Trophoblast cell (in vitro differentiated cells and primary cell): ENCODE results near the gene TMEM141.

ENCODE experiments used
- DNase-seq, 2 donors: peaks; one replicate each; pipeline ENCODE4 v3.0.0-alpha.2; 2016
- H2AFZ ChIP-seq: 2 replicates; pipeline ENCODE4 v1.6.1; 2013; ENCODE audit warnings: low read length, moderate library complexity, mild to moderate bottlenecking; ENCODE audit not compliant: insufficient read depth, poor library complexity
- H2AK5ac ChIP-seq: 2 replicates; pipeline ENCODE4 v1.6.1; 2013; ENCODE audit warnings: mild to moderate bottlenecking, low read length
- H2BK120ac ChIP-seq: 2 replicates; pipeline ENCODE4 v1.6.1; 2013; ENCODE audit warnings: low read length, mild to moderate bottlenecking, moderate library complexity; ENCODE audit not compliant: insufficient read depth, poor library complexity
- H2BK12ac ChIP-seq: 2 replicates; pipeline ENCODE4 v1.6.1; 2013; ENCODE audit warnings: mild to moderate bottlenecking, low read length, moderate library complexity
- H2BK5ac ChIP-seq: 2 replicates; pipeline ENCODE4 v1.6.1; 2013; ENCODE audit warnings: low read length, low read depth, moderate library complexity, mild to moderate bottlenecking; ENCODE audit not compliant: poor library complexity
- H3K14ac ChIP-seq: 2 replicates; pipeline ENCODE4 v1.6.1; 2013; ENCODE audit warnings: mild to moderate bottlenecking, low read length
- H3K18ac ChIP-seq: 2 replicates; pipeline ENCODE4 v1.6.1; 2013; ENCODE audit warnings: mild to moderate bottlenecking, low read length
- H3K23ac ChIP-seq: 2 replicates; pipeline ENCODE4 v1.6.1; 2013; ENCODE audit warnings: low read length
- H3K27ac ChIP-seq: 2 replicates; pipeline ENCODE4 v1.5.1; 2013; ENCODE audit warnings: low read depth, mild to moderate bottlenecking, inconsistent platforms, low read length, moderate library complexity
- H3K27me3 ChIP-seq: 2 replicates; pipeline ENCODE4 v1.6.1; 2013; ENCODE audit warnings: inconsistent platforms, mild to moderate bottlenecking, low read length, moderate library complexity; ENCODE audit not compliant: insufficient read depth
- H3K36me3 ChIP-seq, 2 experiments: 1 replicate in 1 of 2; 2 replicates in 1 of 2; pipeline ENCODE4 v1.6.1; 2013; ENCODE audit warnings: low read length in 2 of 2, mild to moderate bottlenecking in 2 of 2, moderate library complexity in 1 of 2; ENCODE audit not compliant: insufficient read depth in 2 of 2, control insufficient read depth in 1 of 2
- H3K4ac ChIP-seq: 2 replicates; pipeline ENCODE4 v1.6.1; 2013; ENCODE audit warnings: low read depth, mild to moderate bottlenecking, low read length, moderate library complexity
- H3K4me1 ChIP-seq, 2 experiments: 1 replicate in 1 of 2; 2 replicates in 1 of 2; pipeline ENCODE4 v1.6.1; 2013; ENCODE audit warnings: low read length in 2 of 2, mild to moderate bottlenecking in 2 of 2, moderate library complexity in 1 of 2; ENCODE audit not compliant: insufficient read depth in 2 of 2, control insufficient read depth in 1 of 2
- H3K4me2 ChIP-seq: 2 replicates; pipeline ENCODE4 v1.6.1; 2013; ENCODE audit warnings: inconsistent platforms, mild to moderate bottlenecking, low read length, moderate library complexity
- H3K4me3 ChIP-seq: 2 replicates; pipeline ENCODE4 v1.5.1; 2013; ENCODE audit warnings: mild to moderate bottlenecking, low read depth, low read length, inconsistent platforms
- H3K79me1 ChIP-seq: one replicate; pipeline ENCODE4 v1.6.1; 2013; ENCODE audit warnings: low read length
- H3K79me2 ChIP-seq: 2 replicates; pipeline ENCODE4 v1.6.1; 2013; ENCODE audit warnings: low read length, mild to moderate bottlenecking; ENCODE audit not compliant: control insufficient read depth, insufficient read depth, poor library complexity
- H3K9ac ChIP-seq: 2 replicates; pipeline ENCODE4 v1.6.1; 2013; ENCODE audit warnings: mild to moderate bottlenecking, low read length
- H3K9me3 ChIP-seq: 2 replicates; pipeline ENCODE4 v1.6.1; 2013; ENCODE audit warnings: low read depth, mild to moderate bottlenecking, control low read depth, inconsistent platforms, low read length; ENCODE audit not compliant: insufficient read depth
- H4K12ac ChIP-seq: 2 replicates; pipeline ENCODE4 v1.6.1; 2013; ENCODE audit warnings: low read depth, mild to moderate bottlenecking, low read length, moderate library complexity
- H4K8ac ChIP-seq: 2 replicates; pipeline ENCODE4 v1.6.1; 2013; ENCODE audit warnings: low read depth, mild to moderate bottlenecking, low read length, moderate library complexity
- H4K91ac ChIP-seq: one replicate; pipeline ENCODE4 v1.6.1; 2013; ENCODE audit warnings: low read depth, mild to moderate bottlenecking, low read length, moderate library complexity
- WGBS: extraction: QIAGEN DNeasy Blood & Tissue Kit; methylation state at CpG from one replicate; pipeline ENCODE4 v1.1.7; 2013; ENCODE audit warnings: missing lambda C conversion rate; ENCODE audit not compliant: insufficient read length, insufficient coverage; ENCODE audit errors: extremely low coverage; 5-methylcytosine and 5-hydroxymethylcytosine counted together

TMEM141 gene

GRCh38 chr9:136804509-136805206 is 13.5 kb downstream of the TMEM141 start:
- H3K27ac ChIP-seq = no peak overlapping the region
- H2AFZ ChIP-seq = no peak overlapping the region
- no peak overlapping the region for H2BK120ac ChIP-seq
- H2AK5ac ChIP-seq = no peak overlapping the region
- no peak overlapping the region for H2BK5ac ChIP-seq
- no peaks in the 10 kb centered on the region for H3K9me3 ChIP-seq
- H3K18ac ChIP-seq = no peak overlapping the region
- H3K9ac ChIP-seq = no peak overlapping the region
- H3K36me3 ChIP-seq = peaks cover 10 to 16% of the 10 kb centered on the region in 2 experiments
- peaks cover 14% of the 10 kb centered on the region for H3K79me2 ChIP-seq
- no CpG with 5 or more reads among the region's 20 CpGs for WGBS
- H3K4me1 ChIP-seq = peaks cover 18 to 23% of the 10 kb centered on the region in 2 experiments
- no peak overlapping the region for H2BK12ac ChIP-seq
- no peak overlapping the region for H3K23ac ChIP-seq
- H3K79me1 ChIP-seq = peaks cover 22% of the 10 kb centered on the region
- no peak overlapping the region for H4K8ac ChIP-seq
- H3K4me3 ChIP-seq = no peak overlapping the region
- peak overlapping the region; percentile 62 for H4K91ac ChIP-seq
- DNase-seq = peak; percentile 82 to 83
- H4K12ac ChIP-seq = no peak overlapping the region
- H3K4me2 ChIP-seq = no peak overlapping the region
- no peak overlapping the region for H3K14ac ChIP-seq
- no peak overlapping the region for H3K4ac ChIP-seq
- H3K27me3 ChIP-seq = no peaks in the 10 kb centered on the region

GRCh38 chr9:136805207-136805740 is 14.1 kb downstream of the TMEM141 start:
- Histone ChIP-seq H3K79me1 (peaks cover 21% of the 10 kb centered on the region), H3K23ac (no peak overlapping the region), H3K9me3 (no peaks in the 10 kb centered on the region), H2BK5ac (no peak overlapping the region), H3K4ac (no peak overlapping the region), H4K8ac (no peak overlapping the region), H3K4me1 (peaks cover 15 to 22% of the 10 kb centered on the region in 2 experiments), H2BK12ac (no peak overlapping the region), H3K9ac (no peak overlapping the region), H4K91ac (no peak overlapping the region), H3K27ac (no peak overlapping the region), H3K27me3 (no peaks in the 10 kb centered on the region), H2AK5ac (no peak overlapping the region), H3K79me2 (peaks cover 17% of the 10 kb centered on the region), H2BK120ac (no peak overlapping the region), H3K4me3 (no peak overlapping the region), H3K36me3 (peaks cover 12 to 20% of the 10 kb centered on the region in 2 experiments), H3K18ac (no peak overlapping the region), H3K4me2 (no peak overlapping the region), H2AFZ (no peak overlapping the region), H4K12ac (no peak overlapping the region), H3K14ac (no peak overlapping the region)
- no CpG with 5 or more reads among the region's 12 CpGs for WGBS
- no peak for DNase-seq

- Histone ChIP-seq H3K36me3 (peaks cover 13 to 24% of the 10 kb centered on the region in 2 experiments), H3K4me1 (peaks cover 12 to 17% of the 10 kb centered on the region in 2 experiments), H4K12ac (no peak overlapping the region), H3K23ac (no peak overlapping the region), H3K79me2 (peaks cover 17% of the 10 kb centered on the region), H3K4ac (no peak overlapping the region), H3K27me3 (no peaks in the 10 kb centered on the region), H2BK5ac (no peak overlapping the region), H3K18ac (no peak overlapping the region), H3K27ac (no peak overlapping the region), H2BK12ac (no peak overlapping the region), H3K14ac (no peak overlapping the region), H3K9me3 (no peaks in the 10 kb centered on the region), H3K4me2 (no peak overlapping the region), H4K91ac (no peak overlapping the region), H3K9ac (no peak overlapping the region), H4K8ac (no peak overlapping the region), H3K4me3 (no peak overlapping the region), H2BK120ac (no peak overlapping the region), H2AK5ac (no peak overlapping the region), H2AFZ (no peak overlapping the region), H3K79me1 (peaks cover 17% of the 10 kb centered on the region)
- no peak for DNase-seq
- WGBS = no CpG with 5 or more reads among the region's 10 CpGs
These were observed 14.9 kb downstream of the TMEM141 start for GRCh38 chr9:136806067-136806466.

DNA sequence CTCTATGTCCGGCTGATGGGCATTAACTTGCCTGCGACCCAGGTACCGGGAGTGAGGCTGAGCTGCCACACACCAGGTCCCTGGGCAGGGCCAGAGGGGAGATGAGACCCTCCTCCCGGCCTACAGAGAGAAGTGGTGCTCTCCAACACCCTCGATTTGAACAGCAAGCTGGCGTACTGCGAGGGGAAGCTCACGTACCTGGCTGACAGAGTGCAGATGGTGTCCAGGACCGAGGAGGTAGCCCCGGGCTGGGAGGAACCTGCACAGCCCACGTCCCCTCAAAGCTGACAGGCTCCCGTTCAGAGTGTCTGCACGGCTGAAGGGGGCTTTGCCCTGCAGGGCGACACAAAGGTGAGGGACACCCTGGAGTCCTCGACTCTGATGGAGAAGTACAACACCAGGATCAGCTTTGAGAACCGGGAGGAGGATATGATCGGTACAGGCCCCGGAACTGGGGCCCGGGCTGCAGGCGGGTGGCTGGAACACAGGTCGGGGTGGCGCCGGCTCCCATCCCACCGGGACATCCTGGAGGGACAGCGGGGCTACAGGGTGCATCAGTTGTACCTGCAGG is 15.6 kb downstream of the TMEM141 start:
- no CpG with 5 or more reads among the region's 25 CpGs for WGBS
- H3K27ac ChIP-seq = no peak overlapping the region
- DNase-seq = no peak

More for the DNA sequence above, 15.6 kb downstream of the TMEM141 start:
- no peaks in the 10 kb centered on the region for H3K9me3 ChIP-seq
- peaks cover 9 to 17% of the 10 kb centered on the region in 2 experiments for H3K4me1 ChIP-seq
- H2AFZ ChIP-seq = no peak overlapping the region
- H3K27me3 ChIP-seq = no peaks in the 10 kb centered on the region
- H4K8ac ChIP-seq = peak overlapping the region; percentile 89
- peak overlapping the region; percentile 14 for H2AK5ac ChIP-seq
- peaks cover 16 to 27% of the 10 kb centered on the region in 2 experiments for H3K36me3 ChIP-seq
- peak overlapping the region; percentile 36 for H3K9ac ChIP-seq
- peak overlapping the region; percentile 80 for H4K91ac ChIP-seq
- peak overlapping the region; percentile 54 for H3K14ac ChIP-seq
- peak overlapping the region; percentile 83 for H4K12ac ChIP-seq
- H3K4me3 ChIP-seq = no peak overlapping the region
- peaks cover 17% of the 10 kb centered on the region for H3K79me1 ChIP-seq
- H2BK120ac ChIP-seq = no peak overlapping the region
- peak overlapping the region; percentile 24 for H3K4ac ChIP-seq
- no peak overlapping the region for H2BK12ac ChIP-seq
- H2BK5ac ChIP-seq = peak overlapping the region; percentile 22
- peak overlapping the region; percentile 68 for H3K4me2 ChIP-seq
- H3K79me2 ChIP-seq = peaks cover 17% of the 10 kb centered on the region
- no peak overlapping the region for H3K23ac ChIP-seq
- peak overlapping the region; percentile 62 for H3K18ac ChIP-seq
